GM06990 (cell line): ENCODE data around the gene AP2A2.

Experiments
- DNase-seq: peaks from one replicate; pipeline ENCODE4 v3.0.0-alpha.2; 2011; ENCODE audit not compliant: insufficient read length; ENCODE audit errors: extremely low read depth
- H3K27me3 ChIP-seq: replicated peaks from 2 replicates; pipeline ENCODE4 v1.6.0; 2011; ENCODE audit warnings: low read length; ENCODE audit not compliant: control insufficient read depth, insufficient read depth
- H3K36me3 ChIP-seq: 2 replicates; pipeline ENCODE4 v1.5.1; 2011; ENCODE audit warnings: low read length; ENCODE audit not compliant: control insufficient read depth, insufficient read depth
- H3K4me3 ChIP-seq: replicated peaks from 2 replicates; pipeline ENCODE4 v1.5.1; 2011; ENCODE audit warnings: low read depth, mild to moderate bottlenecking, control low read depth, low read length
- CTCF ChIP-seq: IDR thresholded peaks from 2 replicates; pipeline ENCODE4 v1.5.1; 2011; ENCODE audit warnings: low read length, control low read depth, mild to moderate bottlenecking, inconsistent platforms; ENCODE audit not compliant: insufficient read depth, poor library complexity, severe bottlenecking

AP2A2 gene

GRCh38 chr11:1031121-1031899 is 105.6 kb downstream of the AP2A2 start:
- Histone ChIP-seq H3K4me3 (no peak overlapping the region), H3K36me3 (no peaks in the 10 kb centered on the region), H3K27me3 (no peaks in the 10 kb centered on the region)
- DNase-seq: no peak
- TF ChIP-seq CTCF: no peak

DNA sequence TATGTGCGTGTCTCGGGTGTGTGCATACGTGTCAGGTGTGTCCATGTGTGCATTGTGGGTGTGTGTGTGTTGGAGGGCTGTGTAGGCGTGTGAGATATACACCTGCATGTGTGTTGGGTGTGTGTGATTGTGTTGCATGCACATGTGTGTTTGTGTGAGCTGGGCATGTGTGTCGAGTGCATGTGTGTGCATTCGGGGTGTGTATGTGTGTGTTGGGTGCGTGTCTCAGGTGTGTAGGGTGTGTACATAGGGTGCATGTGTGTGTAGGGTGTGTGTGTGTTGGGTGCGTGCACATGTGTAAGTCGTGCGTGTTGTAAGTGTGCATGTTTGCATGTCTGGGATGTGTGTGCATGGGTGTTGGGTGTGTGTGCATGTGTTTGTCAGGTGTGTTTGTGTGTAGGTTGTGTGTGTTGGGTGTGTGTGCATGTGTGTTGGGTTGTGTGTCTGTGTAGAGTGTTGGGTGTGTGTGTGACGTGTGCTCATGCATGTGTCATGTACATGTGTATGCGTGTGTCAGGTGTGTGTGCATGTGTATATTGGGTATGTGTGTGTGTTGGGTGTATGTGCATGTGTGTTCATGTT is 106.7 kb downstream of the AP2A2 start:
- no peak for TF ChIP-seq CTCF
- H3K36me3 ChIP-seq: no peaks in the 10 kb centered on the region
- DNase-seq: no peak
- no peaks in the 10 kb centered on the region; the same call in 1 of the 2 replicates for H3K27me3 ChIP-seq
- H3K4me3 ChIP-seq: no peak overlapping the region

- Histone ChIP-seq H3K4me3 (no peak overlapping the region), H3K36me3 (no peaks in the 10 kb centered on the region), H3K27me3 (no peaks in the 10 kb centered on the region; the same call in 1 of the 2 replicates)
- no peak for DNase-seq
- TF ChIP-seq CTCF: no peak
Measured at GRCh38 chr11:1033016-1033798, 107.5 kb downstream of the AP2A2 start.

- Histone ChIP-seq H3K4me3 (no peak overlapping the region), H3K36me3 (no peaks in the 10 kb centered on the region), H3K27me3 (no peaks in the 10 kb centered on the region; the same call in 1 of the 2 replicates)
- no peak for DNase-seq
- no peak for TF ChIP-seq CTCF
Measured at GRCh38 chr11:1034001-1034400, 108.3 kb downstream of the AP2A2 start.

DNA sequence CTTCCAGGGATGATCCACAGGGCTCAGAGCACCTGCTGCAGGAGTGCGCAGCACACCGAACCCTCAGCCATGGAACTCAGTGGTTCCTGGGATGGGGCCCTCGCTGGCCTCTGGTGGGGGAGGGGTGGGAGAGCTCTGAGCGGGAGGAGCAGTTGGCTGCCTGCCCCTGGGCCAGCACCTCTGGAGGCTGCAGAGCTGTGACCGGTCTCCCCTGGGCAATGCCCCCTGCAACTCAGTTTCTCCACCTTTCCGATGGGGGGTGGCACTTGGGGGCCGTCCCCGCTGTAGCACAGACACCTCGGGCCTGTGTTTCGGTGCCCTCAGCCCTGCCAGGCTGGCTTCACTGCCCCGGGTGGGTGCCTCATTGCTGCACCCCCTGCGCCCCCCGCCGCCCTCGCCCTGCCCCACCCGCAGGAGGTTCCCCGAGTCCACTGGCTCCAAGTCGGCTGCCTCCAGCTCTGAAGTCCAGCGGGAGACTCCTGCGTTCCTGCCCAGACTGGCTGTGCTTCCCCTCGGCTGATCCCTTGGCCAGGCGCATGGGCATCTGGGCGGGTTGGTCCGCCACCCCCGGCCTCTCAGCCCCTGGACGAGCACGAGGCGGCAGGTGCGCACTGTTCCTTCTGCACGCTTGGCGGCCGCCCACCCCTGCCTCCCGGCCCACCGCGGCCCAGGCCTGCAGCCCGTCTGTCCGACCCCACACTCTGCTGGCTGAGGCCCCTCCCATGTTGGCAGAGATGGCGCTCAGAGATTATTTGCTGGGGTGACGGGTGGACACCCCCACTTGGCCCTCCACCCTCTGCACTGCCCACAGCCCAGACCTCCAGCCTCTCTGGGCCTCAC is 109.0 kb downstream of the AP2A2 start:
- DNase-seq: no peak
- H3K4me3 ChIP-seq: no peak overlapping the region
- no peaks in the 10 kb centered on the region; the same call in 1 of the 2 replicates for H3K27me3 ChIP-seq
- no peak for TF ChIP-seq CTCF
- H3K36me3 ChIP-seq: no peaks in the 10 kb centered on the region
